GM23248 (cell line): ENCODE measurements around the gene DLST.

ENCODE experiments used
- EZH2 ChIP-seq: fragments of 200-600 bp; sonication (generic); IDR thresholded peaks from 2 replicates; pipeline ENCODE4 v1.6.1; 2018; ENCODE audit warnings: antibody characterized with exemption, mild to moderate bottlenecking; ENCODE audit not compliant: insufficient read depth, poor library complexity, severe bottlenecking
- EZH2phosphoT487 ChIP-seq: fragments of 200-600 bp; sonication (generic); IDR thresholded peaks from 2 replicates; pipeline ENCODE4 v1.6.1; 2018; ENCODE audit warnings: antibody characterized with exemption, moderate library complexity, mild to moderate bottlenecking, low read depth; ENCODE audit not compliant: insufficient read depth

GRCh38 chr14:74858022-74858421 lies 23.7 kb upstream of the DLST start:
- TF ChIP-seq EZH2 (no peak), EZH2phosphoT487 (no peak)
